T-helper 17 cell (primary cell): Measurements from ENCODE around the gene POLR3E. TPM values are rescaled to one million over a fixed set of nuclear protein-coding genes. Genes with fewer than 3 reads are reported as not detected.

Source experiments
- ATAC-seq: fragments of 150-1000 bp; cut with Tn5 transposase; 2 replicates; pipeline ENCODE4 v1.10.0; 2021; ENCODE audit warnings: mild to moderate bottlenecking, moderate library complexity
- DNase-seq, 3 donors: peaks; one replicate each; pipeline versions ENCODE4 v3.0.0 to v3.0.0-alpha.2; 2020 to 2021
- H3K9me3 ChIP-seq: one replicate; pipeline ENCODE4 v1.7.0; 2013; ENCODE audit warnings: low read length, mild to moderate bottlenecking; ENCODE audit not compliant: control insufficient read depth, poor library complexity, severe bottlenecking
- H3K27ac Mint-ChIP-seq: one replicate; pipeline ENCODE4 v1.8.0; 2022; ENCODE audit warnings: mild to moderate bottlenecking, moderate library complexity, mixed read lengths
- H3K27me3 Mint-ChIP-seq: one replicate; pipeline ENCODE4 v1.8.0; 2022; ENCODE audit warnings: mixed read lengths
- H3K36me3 Mint-ChIP-seq: one replicate; pipeline ENCODE4 v1.8.0; 2022; ENCODE audit warnings: low read depth, mixed read lengths
- H3K4me1 Mint-ChIP-seq: one replicate; pipeline ENCODE4 v1.8.0; 2022; ENCODE audit warnings: mild to moderate bottlenecking, mixed read lengths
- H3K4me3 Mint-ChIP-seq: one replicate; pipeline ENCODE4 v1.8.0; 2022; ENCODE audit warnings: mild to moderate bottlenecking, moderate library complexity, mixed read lengths
- total RNA-seq, 4 donors: library from RNA in 2 of 4; stranded (reverse) in 2 of 4; gene quantifications; one replicate each; pipeline ENCODE4 v1.2.3 and lab custom pipeline; 2022 to 2026

POLR3E gene
- total RNA-seq, 2 donors from 2014 or later = 159 to 219 TPM

- Mint-ChIP-seq H3K27ac (no peak overlapping the region), H3K36me3 (peaks cover 4% of the 10 kb centered on the region), H3K4me1 (peaks cover 2% of the 10 kb centered on the region), H3K4me3 (no peak overlapping the region), H3K27me3 (no peaks in the 10 kb centered on the region)
- no peak for ATAC-seq
- H3K9me3 ChIP-seq = no peaks in the 10 kb centered on the region
- DNase-seq = no peak
These were observed 24.1 kb upstream of the POLR3E start for GRCh38 chr16:22272870-22273650.

DNA sequence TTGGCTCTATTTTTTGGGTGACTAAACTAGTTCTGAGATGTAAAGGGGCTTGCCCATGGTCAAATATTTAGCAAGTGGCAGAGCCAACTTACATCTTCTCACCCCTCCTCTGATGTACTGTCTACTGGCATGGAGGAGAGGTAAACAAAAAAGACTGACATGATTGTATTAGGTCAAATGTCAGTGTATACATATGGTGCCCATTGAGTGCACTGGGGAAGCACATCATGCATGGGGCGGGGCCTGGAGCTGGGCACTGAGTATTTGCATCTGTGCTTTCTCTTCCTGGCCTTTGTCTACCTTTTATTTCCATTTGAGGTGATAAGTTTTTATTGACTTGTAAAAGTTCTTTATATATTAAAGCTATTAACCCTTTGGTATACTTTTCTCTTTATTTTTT lies 22.3 kb upstream of the POLR3E start:
- Mint-ChIP-seq H3K4me3 (no peak overlapping the region), H3K27ac (no peak overlapping the region), H3K36me3 (peaks cover 2% of the 10 kb centered on the region), H3K4me1 (peaks cover 2% of the 10 kb centered on the region), H3K27me3 (no peaks in the 10 kb centered on the region)
- no peaks in the 10 kb centered on the region for H3K9me3 ChIP-seq
- ATAC-seq (no peak), DNase-seq (no peak)

GRCh38 chr16:22278441-22279230 lies 18.6 kb upstream of the POLR3E start:
- H3K36me3 Mint-ChIP-seq = peaks cover 2% of the 10 kb centered on the region
- no peak overlapping the region for H3K4me3 Mint-ChIP-seq
- H3K27me3 Mint-ChIP-seq = no peaks in the 10 kb centered on the region
- H3K27ac Mint-ChIP-seq = peak overlapping the region; percentile 39
- ATAC-seq (no peak), DNase-seq (no peak)
- H3K9me3 ChIP-seq = no peaks in the 10 kb centered on the region
- H3K4me1 Mint-ChIP-seq = peaks cover 2% of the 10 kb centered on the region

DNA sequence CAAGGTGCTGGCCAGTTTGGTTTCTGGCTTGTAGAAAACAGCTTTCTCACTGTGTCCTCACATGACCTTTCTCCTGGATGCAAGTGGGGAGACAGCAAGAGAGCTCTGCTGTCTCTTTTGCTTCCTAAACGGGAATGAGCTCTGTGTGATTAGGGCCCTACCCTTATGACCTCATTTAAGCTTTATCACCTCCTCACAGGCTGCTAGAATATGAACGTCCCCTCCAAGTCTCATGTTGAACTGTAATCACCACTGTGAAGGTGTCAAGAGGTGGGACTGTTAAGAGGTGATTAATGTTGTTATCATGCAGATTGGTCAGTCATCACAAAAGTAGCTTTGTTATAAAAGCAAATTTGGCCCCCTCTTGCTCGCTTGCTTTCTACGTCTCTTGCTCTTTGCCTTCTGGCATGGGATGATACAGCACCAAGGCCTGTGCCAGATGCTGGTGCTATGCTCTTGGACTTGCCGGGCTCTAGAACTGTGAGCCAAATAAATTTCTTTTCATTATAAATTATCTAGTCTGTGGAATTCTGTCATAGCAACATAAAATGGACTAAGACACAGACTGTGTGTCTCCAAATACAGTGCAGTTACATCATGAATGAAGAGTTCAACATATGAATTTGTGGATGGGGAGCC lies 14.8 kb upstream of the POLR3E start:
- Mint-ChIP-seq H3K27me3 (no peaks in the 10 kb centered on the region), H3K4me1 (peaks cover 2% of the 10 kb centered on the region), H3K27ac (no peak overlapping the region), H3K4me3 (no peak overlapping the region), H3K36me3 (peaks cover 2% of the 10 kb centered on the region)
- no peaks in the 10 kb centered on the region for H3K9me3 ChIP-seq
- ATAC-seq = no peak
- no peak for DNase-seq

DNA sequence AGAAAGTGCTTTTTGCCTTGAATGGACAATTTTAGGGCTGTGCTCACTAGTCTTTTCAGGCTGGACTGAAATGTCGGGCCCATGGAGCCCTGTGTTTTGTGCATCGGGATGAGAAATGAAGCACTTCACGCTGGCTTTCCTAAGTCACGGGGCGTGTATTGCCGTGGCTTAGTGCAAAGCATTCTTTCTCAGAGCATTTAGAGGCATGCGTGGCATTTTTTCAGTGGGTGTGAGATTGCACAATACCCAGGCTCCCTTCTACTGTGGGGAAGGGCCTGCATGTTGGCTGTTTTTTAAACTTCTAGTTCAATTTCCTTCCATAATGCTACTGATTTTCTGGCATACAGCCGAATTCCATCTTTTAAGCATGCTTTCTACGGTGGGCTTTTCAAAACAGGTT lies 12.6 kb upstream of the POLR3E start:
- H3K27me3 Mint-ChIP-seq = no peaks in the 10 kb centered on the region
- no peaks in the 10 kb centered on the region for H3K4me1 Mint-ChIP-seq
- DNase-seq = no peak
- peaks cover 2% of the 10 kb centered on the region for H3K36me3 Mint-ChIP-seq
- no peak for ATAC-seq
- H3K9me3 ChIP-seq = no peaks in the 10 kb centered on the region
- H3K27ac Mint-ChIP-seq = no peak overlapping the region
- H3K4me3 Mint-ChIP-seq = no peak overlapping the region

DNA sequence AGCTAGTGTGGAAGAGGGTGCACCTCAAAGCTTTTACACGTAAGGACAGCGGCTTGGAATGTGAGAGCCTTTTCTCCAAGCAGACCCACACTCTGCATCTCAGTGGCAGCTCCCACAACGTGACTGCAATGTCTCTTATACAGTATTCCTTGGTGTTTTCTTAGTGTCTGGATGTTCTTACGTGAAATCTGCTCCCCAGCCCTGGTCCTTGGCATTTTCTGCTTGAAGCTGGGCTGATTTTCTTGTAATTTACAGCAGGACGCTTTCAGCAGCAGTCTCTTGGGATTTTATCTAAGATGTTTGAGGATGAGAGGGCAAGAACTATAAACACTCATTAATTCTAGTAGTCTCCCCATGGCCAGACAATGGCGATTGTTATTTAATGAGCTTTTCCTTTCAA lies 12.1 kb upstream of the POLR3E start:
- Mint-ChIP-seq H3K4me1 (no peaks in the 10 kb centered on the region), H3K27ac (no peak overlapping the region), H3K27me3 (no peaks in the 10 kb centered on the region), H3K4me3 (no peak overlapping the region), H3K36me3 (peaks cover 2% of the 10 kb centered on the region)
- DNase-seq = no peak
- ATAC-seq = no peak
- no peaks in the 10 kb centered on the region for H3K9me3 ChIP-seq

DNA sequence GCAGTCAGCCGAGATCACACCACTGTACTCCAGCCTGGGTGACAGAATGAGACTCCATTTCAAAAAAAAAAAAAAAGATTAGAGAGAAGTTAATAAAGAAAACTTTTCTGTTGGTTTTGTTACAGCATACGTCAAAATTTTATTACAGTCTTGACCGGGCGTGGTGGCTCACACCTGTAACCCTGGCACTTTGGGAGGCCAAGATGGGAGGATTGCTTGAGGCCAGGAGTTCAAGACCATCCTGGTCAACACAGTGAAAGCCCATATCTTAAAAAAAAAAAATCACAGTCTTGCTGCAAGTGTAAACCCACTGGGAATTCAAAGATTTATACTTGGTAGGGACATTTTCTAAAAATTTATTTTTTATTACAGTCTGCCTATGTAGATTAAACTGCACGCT lies 6.2 kb upstream of the POLR3E start:
- Mint-ChIP-seq H3K36me3 (no peaks in the 10 kb centered on the region), H3K27me3 (no peaks in the 10 kb centered on the region), H3K4me1 (peaks cover 3% of the 10 kb centered on the region), H3K4me3 (no peak overlapping the region), H3K27ac (no peak overlapping the region)
- ATAC-seq (no peak), DNase-seq (no peak)
- no peaks in the 10 kb centered on the region for H3K9me3 ChIP-seq

DNA sequence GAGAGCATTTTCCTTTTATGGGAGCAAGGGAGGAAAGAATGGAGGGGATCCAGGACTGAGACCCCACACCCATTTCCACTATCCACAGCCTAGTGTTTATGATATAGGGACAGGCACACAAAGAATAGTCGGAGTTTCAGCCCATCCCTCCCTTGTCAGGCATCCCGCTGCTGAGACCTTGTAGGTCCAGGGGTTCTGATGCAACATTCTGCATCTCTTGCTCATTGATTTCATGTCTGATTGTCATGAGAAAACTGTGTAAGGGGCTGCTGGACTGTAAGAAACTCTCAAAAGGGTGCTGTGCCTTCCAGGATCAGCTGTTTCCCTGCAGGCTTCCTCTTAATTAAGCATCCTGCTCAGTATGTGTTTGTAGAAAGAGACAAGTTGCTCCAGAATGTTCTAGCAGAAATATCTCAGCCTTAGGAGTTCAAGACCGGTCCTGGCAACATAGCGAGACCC lies 5.3 kb upstream of the POLR3E start:
- Mint-ChIP-seq H3K36me3 (no peaks in the 10 kb centered on the region), H3K4me1 (peaks cover 9% of the 10 kb centered on the region), H3K27me3 (no peaks in the 10 kb centered on the region), H3K4me3 (no peak overlapping the region), H3K27ac (no peak overlapping the region)
- ATAC-seq = no peak
- H3K9me3 ChIP-seq = no peaks in the 10 kb centered on the region
- DNase-seq = no peak

DNA sequence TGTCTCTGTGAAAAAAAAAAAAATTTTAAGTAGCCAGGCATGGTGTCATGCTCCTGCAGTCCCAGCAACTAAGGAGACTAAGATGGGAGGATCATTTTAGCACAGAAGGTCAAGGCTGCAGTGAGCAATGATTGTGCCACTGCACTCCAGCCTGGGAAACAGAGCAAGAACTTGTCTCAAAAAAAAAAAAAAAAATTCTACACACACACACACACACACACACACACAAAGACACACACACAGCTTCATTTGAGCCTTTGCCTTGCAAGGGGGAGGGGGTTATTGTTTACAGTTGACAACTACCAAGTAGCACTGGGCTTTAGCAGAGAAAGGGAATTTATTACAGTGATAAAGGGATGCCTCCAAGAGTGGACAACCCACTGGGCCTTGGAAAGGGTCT lies 4.9 kb upstream of the POLR3E start:
- DNase-seq (no peak), ATAC-seq (no peak)
- Mint-ChIP-seq H3K36me3 (no peaks in the 10 kb centered on the region), H3K27me3 (no peaks in the 10 kb centered on the region), H3K4me3 (peak overlapping the region; percentile 19), H3K4me1 (peaks cover 12% of the 10 kb centered on the region), H3K27ac (no peak overlapping the region)
- no peaks in the 10 kb centered on the region for H3K9me3 ChIP-seq

DNA sequence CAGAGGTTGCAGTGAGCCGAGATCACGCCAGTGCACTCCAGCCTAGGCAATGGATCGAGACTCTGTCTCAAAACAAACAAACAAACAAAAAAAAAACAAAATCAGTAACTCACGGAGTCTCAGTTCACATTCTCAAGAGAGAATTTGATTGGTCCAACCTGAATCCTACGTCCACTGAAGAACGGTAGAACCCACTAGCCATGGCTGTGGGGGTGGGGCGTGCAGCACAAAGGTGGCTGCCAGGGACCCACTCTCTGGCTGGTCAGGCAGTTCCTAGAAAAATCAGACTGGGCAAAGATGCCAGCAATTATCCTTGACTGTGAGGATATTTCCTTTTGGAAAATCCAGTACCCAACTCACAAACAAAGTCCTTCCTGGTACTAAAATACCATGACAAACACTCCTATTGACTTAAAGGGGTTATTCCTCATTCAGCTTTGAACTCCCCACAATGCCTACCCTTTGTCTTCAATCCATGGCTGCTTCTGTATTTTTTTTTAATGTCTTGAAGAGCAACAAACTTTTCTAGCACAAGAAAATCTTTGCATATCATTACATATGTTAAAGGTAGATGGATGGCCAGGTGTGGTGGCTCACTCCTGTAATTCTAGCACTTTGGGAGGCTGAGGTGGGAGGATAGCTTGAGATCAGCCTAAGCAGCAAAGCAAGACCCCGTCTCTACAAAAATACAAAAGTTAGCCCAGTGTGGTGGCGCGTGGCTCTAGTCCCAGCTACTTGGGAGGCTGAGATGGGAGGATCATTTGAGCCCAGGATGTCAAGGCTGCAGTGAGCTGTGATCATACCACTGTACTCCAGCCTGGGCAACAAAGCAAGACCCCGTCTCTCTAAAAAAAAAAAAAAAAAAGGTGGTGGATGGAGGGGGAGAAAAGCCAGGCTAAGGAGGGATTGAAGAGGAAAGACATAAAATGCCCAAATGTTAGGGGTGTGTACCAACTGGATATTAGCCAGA lies 3.8 kb upstream of the POLR3E start:
- ATAC-seq = no peak
- no peaks in the 10 kb centered on the region for H3K27me3 Mint-ChIP-seq
- no peak overlapping the region for H3K4me3 Mint-ChIP-seq
- DNase-seq = no peak
- H3K27ac Mint-ChIP-seq = no peak overlapping the region
- no peaks in the 10 kb centered on the region for H3K9me3 ChIP-seq
- no peaks in the 10 kb centered on the region for H3K36me3 Mint-ChIP-seq
- H3K4me1 Mint-ChIP-seq = peaks cover 18% of the 10 kb centered on the region

DNA sequence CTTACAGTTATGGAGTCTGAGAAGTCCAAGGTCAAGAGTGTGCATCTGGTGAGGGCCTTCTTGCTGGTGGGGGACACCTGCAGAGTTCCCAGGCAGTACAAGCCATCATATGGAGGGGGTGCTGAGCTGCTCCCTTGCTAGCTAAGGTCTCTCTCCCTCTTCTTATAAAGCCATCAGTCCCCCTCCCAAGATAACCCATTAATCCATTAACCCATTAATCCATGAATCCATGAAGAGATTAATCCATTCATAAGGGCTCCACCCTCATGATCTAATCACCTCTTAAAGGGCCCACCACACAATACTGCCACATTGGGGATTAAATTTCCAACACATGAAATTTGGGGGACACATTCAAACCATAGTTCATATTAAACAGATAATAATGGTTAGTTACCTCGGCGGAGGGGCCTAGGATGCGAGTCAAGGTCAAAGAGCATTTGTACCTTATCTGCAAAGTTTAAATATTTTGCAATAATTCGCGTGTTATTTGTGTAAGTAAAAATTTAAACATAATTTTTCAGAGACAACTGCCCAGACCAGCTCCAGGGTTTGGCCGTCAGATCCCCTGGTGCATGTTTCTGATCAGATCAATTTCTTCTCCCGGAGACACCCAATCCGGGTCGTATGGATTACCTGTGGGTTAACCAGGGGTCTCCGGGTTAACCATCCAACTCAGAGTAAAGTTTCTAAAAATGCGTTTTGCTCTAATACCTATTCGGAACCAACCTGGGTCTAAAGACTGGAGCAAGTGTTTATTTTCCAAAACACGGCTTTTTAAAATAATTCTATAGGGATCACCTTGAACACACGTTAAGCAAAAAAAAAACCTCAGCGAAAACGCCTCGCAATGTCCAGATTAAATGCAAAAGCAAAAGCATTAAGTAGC lies 740 bp upstream of the POLR3E start:
- H3K27ac Mint-ChIP-seq = peak overlapping the region; percentile 95
- H3K27me3 Mint-ChIP-seq = no peaks in the 10 kb centered on the region
- no peaks in the 10 kb centered on the region for H3K9me3 ChIP-seq
- ATAC-seq = no peak
- DNase-seq = no peak
- peak overlapping the region; percentile 88 for H3K4me3 Mint-ChIP-seq
- H3K36me3 Mint-ChIP-seq = peaks cover 8% of the 10 kb centered on the region
- H3K4me1 Mint-ChIP-seq = peaks cover 41% of the 10 kb centered on the region
